CD4-positive, alpha-beta T cell treated with Interleukin-17A for 1 hour (primary cell): ENCODE data around the gene MKLN1.
"Not testable (repeated sequence)": the region's sequence is repeated elsewhere in the genome, so short reads cannot be mapped to it uniquely, and the experiment has no call there.

Source experiments
- DNase-seq: peaks from one replicate; pipeline ENCODE4 v3.0.0-alpha.2; 2020

The MKLN1 gene

DNA sequence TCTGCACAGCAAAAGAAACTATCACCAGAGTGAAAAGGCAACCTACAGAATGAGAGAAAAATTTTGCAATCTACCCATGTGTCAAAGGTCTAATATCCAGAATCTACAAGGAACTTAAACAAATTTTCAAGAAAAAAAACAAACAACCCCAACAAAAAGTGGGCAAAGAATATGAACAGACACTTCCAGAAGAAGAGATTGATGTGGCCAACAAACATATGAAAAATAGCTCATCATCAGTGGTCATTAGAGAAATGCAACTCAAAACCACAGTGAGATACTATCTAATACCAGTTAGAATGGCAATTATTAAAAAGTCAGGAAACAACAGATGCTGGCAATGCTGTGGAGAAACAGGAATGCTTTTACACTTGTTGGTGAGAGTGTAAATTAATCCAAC is 7.1 kb upstream of the MKLN1 start:
- no peak for DNase-seq

DNA sequence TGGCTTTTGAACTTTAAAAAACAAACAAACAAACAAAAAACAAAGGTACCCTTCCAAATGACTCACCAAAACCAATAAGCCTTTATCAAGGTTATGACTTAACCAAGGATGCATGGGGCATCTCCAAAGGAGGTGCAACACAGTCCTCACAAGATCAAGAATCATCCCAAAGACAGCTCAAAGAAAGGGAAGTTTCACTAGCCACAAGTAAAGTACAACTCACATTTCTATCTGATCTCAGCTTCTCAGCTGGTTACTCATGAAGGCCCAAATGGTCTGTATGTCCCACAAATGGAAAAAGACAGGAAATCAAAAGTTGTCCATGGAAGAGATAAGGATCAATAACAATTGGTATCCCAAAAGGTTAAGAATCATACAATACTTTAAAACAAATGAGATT is 6.0 kb upstream of the MKLN1 start:
- no peak for DNase-seq

DNA sequence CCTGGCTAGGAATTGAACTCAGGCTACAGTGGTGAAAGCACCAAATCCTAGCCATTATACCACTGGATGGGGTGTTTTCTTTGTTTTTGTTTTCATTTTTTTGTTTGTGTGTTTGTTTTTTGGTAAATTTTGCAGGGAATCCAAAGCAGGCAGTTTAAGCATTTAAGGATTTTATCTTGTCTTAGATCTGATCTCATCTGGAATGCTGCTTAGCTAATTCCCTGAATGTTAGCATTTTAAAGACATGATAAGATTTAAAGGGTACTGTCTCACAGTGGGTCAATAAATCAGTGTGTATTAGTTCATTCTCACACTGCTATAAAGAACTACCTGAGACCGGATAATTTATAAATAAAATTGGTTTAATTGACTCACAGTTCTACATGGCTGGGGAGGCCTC is 5.6 kb upstream of the MKLN1 start:
- no peak for DNase-seq

DNA sequence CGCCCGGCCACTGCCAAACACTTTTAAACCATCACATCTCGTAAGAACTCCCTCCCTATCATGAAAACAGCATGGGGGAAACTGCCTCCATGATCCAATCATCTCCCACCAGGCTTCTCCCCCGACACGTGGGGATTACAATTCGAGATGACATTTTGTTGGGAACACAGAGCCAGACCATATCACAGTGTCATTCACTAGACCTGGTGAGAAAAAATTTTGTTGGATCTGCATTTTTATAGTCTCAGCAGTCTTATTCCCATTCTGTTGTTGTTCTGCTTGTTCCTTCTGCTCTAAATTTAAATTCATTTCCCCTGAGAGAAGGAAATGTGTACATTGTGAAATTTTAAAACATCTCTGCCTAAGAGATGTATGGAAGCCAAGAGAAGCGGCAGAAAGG is 4.8 kb upstream of the MKLN1 start:
- no peak for DNase-seq

DNA sequence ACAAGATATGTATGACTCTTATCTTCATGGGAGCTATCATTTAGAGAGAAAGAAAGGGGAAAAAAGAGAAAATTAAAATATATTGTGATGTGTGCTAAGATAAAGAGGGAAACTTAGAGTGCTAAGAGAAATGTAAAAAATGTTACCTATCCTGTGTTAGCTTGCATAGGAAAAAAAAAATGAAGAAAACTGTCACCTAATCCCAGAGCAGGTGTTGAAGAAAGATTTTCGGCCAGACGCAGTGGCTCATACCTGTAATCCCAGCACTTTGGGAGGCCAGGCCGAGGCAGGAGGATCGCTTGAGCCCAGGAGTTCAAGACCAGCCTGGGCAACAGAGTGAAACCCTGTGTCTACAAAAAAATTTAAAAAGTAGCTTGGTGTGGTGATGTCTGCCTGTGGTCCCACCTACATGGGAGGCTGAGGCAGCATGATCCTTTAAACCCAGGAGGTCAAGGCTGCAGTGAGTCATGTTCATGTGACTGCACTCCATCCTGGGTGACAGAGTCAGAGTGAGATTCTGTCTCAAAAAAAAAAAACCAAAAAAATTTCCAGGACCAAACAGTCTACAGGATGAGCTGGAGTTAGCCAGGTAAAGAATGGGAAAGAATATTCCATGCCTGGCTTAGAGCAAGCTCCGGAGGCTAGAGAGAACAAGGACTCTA is 2.4 kb upstream of the MKLN1 start:
- DNase-seq: no peak

DNA sequence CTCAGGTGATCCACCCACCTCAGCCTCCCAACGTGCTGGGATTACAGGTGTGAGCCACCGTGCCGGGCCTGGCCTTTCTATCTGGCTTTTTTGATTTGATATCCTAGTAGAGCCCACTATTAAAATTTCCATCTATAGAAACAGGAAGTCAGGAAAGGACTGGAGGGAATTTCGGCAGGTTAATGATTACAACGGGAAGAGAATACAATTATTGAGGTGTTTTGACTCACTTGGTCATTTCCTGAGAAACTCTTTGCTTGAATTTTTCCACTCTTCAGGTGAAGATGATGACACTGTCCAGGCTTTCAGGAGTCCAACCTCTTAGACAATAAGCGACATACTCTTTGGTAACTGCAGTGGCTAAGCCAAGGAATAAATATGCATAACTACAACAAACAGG is 1.1 kb upstream of the MKLN1 start:
- no peak for DNase-seq

DNA sequence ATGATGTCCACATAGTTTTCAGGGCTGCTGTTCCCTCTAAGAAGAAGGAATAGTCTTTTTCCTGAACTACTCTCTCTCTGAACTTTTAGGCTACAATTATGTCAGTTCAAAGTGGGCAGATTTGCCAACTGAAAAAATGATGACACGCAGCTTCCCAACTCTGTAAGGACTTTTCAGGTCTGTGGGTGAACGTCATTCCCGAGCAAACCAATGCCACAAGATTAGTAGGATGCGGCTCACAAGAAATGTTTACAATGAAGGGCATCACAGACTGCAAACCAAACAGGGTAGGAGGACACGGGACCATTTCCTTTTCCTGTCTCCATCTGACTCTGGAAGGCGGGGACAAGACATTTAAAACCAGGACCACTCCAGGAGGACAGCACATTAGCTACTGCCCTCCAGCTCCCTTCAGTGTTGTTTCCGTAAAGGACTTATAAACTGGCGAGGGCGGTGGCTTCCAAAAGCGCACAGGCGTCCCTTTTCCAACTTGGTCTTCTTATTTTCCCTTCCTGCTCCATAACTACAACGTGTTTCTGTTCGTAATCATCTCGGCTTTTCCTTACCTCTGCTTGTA is 539 bp upstream of the MKLN1 start:
- peak; percentile 42 for DNase-seq

DNA sequence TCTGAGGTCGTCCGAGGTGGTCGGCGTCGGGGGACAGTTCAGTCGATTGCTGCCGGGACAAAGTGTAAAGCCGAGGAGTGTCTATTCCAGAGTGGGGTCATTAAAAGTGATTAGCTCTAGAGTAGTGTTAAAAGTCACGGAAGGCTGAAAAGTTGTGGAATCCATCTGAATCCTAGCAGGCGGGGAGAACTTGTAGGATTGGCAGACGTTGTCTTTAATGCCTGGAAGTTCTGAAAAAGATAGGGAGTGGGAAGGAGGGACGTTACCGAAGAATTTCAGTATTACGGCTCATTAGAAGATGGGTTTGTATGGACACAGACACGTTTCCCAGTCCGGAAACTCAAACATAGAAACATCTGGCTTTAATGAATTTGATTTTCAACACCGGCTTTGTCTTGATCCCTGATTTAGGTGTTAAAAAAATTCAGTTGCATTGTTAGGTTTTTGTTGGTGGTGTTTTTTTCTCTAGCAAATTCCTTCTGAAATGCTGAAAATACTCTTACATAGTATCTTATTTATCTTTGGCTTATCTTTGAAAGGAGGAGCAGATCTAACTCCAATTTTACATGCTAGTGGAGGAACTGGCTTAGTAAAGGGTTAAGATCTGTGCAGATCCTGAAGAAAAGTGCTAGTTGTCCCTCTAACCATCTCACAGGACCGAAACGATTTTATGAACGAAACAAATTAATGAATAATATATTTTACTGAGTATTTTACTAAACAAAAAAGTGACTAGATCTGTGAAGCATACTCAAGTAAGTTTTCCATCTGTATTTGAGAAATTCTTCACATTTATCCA is 900 bp downstream of the MKLN1 start:
- DNase-seq: peak; percentile 13

DNA sequence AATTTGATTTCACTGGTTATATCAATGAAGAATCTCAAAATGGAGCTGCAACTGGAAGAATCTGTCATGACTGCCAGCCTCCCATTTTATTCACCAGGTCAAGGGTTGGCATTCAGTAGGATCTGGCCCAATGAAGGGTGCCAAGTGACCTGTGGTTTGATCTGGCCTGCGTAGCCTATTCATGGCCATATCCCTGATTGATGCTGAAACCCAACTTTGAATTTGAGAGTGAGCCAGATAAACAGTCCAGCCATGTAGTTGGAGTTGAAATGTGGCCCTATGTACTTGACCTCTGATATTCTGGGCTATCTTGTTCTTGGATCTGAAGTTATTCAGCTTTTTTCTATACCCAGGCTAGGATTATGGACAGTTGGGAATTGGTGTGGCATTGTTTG is 1.5 kb downstream of the MKLN1 start:
- no peak for DNase-seq

DNA sequence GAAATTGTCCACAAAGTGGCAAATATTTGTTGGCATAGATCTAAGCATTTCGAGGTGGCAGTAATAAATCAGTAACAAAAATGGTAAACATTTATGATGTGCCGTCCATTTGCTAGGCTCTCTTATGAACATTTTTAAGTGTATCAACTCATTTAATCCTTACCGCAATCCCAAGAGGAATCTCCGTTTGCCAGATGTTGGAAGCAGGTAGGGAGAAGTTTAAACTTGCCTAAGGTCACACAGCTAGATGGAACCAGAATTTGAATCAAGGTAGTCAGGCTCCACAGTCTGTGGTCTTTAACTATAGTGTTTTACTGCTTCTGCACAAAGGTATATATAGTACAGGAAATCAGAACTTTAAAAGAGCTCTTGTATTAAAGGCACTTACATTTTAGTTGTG is 2.6 kb downstream of the MKLN1 start:
- no peak for DNase-seq

DNA sequence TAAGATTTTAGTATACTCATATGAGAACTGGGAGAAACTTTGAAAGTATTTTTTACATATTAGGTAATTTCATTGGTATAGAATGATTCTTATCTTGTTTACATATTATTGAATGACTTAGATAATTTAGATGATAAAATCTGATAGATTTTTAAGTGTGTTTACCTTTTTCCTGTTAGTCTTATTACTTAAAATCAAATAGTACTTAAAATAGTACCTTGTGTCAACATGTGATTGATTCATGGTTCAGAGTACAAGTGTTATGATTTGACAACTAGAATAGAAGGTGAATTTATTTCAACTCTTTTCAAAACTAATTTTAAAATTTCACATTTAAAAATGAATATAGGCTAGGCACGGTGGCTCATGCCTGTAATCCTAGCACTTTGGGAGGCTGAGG is 4.1 kb downstream of the MKLN1 start:
- DNase-seq: no peak

DNA sequence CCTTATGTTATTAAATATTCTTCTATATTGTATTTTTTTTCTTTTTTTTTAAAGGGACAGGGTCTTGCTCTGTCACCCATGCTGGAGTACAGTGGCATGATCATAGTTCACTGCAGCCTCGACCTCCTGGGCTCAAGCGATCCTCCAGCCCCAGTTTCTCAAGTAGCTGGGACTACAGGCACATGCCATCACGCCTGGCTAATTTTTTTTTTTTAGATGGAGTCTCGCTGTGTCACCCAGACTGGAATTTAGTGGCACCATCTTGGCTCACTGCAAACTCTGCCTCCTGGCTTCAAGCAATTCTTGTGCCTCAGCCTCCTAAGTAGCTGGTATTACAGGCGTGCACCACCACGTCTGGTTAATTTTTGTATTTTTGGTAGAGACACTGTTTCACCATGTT is 5.1 kb downstream of the MKLN1 start:
- DNase-seq: not testable (repeated sequence)

DNA sequence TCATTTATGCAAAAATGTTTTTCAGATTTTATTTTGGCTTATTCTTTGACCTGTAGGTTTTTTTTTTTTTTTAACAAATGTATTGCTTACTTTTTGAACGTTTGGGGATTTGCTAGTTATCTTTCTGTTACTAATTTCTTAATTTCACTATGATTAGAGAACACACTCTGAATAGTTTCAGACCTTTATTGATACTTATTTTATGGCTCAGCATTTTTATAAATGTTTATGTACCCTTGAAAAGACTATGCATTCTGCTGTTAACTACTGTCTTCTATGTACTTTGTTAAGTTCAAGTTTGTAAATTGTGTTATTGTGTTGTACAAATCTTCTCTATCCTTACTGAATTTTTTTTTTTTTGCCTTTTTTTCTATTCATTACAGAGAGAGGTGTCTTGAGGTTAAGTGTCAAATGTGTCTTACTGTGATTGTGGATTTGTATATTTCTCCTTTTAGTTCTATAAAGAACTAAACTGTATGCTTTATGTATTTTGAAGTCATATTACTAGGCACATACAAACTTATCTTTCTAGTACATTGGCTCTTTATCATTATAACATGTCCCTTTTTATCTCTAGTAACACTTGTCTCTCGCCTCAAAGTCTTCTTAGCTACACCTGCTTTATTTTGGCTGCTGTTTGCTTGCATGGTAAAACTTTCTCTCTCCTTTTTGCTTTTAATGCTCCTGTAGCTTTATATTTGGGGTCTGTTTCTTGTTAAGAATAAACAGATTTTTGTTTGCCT is 8.1 kb downstream of the MKLN1 start:
- DNase-seq: no peak

DNA sequence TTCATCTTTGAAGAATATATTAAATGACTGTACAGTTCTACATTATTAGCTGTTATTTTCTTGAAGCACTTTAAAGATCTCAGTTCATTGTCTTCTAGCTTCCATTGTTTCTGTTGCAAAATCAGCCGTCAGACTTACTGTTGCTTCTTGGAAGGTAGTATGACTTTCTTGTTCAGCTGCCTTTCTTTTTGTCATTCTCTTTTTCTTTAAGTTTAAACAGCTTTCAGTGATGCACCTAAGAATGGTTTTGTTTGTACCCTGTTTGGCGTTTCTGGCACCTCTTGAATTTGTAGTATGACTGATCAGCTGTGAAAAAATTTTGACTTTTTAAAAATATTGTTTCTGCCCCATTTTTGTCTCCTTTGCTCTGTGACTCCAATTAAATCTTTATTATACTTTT is 9.3 kb downstream of the MKLN1 start:
- DNase-seq: no peak

DNA sequence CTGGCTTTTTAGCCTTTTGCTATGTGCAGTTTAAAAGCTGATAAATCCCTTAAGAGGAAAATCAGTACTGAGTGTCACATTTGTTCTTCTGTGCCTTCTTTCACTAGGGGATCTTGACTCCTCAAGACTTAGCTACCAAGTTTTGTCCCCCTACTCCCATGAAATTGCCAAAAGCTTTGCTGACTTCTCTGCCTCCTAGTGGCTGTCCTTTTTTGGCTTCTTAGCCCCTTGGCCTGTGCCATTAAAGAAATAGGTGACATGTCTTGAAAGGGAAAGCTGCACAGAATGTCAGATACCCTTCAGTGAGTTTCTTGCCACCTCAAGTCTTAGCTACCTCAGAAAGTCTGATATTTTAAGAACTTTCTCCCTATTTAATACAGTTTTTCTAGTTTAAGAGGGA is 10.5 kb downstream of the MKLN1 start:
- no peak for DNase-seq

DNA sequence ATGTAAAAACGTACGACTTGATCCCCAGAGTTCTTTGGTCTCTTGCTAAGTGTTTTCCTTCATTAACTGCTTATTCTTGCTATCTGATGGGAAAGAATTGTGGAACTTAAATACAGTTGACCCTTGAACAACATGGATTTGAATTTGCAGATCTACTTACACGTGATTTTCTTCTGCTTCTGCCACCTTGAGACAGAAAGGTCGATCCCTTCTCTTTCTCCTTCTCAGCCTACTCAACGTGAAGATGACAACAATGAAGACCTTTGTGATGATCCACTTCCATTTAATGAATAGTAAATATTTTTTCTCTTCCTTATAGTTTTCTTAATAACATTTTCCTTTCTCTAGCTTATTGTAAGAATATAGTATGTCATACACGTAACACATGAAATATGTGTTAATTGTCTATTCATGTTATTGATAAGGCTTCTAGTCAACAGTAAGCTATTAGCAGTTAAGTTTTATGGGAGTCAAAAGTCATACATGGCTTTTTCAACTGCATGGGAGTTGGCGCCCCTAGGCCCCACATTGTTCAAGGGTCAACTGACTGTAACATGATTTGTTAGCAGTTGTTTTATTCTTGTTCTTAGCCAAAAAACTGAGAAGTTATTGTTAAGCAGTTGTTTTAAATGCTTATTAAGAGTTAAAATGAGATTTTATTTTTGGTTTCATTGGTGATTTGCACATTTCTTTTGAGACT is 11.2 kb downstream of the MKLN1 start:
- no peak for DNase-seq

DNA sequence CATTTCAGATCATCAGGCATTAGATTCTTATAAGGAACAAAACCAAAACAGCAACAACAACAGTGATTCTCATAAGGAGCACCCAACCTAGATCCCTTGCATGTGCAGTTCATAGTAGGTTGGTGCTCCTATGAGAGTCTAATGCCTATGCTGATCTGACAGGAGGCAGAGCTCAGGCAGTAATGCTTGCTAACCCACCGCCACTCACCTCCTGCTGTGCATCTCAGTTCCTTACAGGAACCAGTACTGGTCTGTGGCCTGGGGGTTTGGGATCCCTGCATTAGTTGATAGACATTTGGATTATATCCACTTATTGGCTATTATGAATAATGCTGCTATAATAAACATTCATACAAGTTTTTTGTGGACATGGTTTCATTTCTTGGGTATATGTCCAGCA is 14.0 kb downstream of the MKLN1 start:
- DNase-seq: no peak

DNA sequence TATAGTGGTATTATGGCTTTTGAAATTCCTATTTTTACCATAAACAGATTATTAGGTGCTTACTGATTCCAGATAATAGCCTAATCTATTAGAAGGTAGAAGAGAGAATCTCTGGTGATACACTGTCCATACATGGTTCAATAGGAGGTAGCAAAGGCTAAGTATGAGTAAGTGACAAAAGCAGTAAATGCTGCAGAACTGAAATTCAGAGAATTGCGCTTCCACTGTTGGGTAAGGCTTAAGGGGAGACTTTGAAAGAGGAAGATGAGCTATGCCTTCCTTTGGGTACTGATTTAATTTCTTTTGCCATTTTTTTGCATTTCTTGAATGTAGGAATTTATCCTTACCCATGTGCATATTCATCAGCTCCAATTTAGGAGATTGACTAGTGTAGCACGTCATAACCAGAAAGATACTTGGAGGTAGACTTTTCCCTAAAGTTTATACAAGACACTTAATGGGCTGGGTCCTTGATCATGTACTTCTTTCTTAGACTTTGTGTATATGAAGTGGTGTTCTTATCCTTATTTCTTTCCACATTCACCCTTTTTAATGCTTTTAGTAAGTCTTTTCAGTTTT is 15.3 kb downstream of the MKLN1 start:
- DNase-seq: no peak

DNA sequence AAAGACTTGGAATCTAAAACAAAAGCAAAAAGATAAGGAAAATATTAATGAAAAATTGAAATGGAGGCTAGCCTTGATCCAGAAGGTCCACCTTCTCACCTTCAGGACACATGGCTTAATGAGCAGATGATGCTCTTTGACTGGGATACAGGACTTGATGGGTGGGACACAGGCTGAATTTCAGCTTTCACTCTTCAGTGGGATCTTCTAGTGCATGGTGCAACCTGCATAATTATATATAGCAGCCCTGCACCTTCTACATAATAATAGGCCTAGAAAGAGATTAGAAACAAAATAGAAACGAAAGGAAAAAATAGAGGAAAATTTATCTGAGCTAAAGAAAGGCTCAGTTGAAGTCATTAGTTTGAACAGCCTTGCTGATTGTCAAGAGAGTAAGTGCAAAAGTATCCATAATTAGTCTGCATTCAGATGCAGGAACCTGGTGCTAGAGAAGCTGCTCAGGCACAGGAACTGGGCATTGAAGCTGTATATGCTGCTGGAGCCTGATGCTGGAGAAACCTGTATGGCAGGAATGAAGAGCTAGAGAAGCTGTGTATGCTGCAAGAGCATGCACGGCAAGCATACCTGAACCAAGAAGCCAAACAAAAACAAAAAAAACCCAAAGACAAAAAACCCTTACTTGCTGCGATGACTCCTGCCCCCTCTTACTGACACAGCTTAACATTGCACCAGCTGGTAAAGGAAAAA is 19.4 kb downstream of the MKLN1 start:
- DNase-seq: no peak

DNA sequence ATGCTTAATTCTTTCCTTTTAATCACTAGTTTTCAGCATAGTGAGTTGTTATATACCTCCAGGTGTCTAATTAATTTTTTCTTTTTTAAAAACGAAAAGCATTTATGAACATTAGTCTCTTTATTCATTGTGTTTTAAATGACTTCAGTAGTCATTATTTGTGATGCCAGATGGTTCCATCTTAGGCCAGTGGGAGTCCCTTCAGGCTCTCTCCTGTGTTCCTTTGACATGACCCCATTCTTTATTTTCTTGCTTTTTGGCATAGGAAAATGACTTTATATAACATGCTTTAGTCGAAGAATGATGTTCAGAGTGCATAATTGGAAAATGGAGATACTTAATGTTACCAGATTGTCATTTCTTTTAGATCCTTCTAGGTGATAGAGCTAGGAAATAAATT is 24.4 kb downstream of the MKLN1 start:
- no peak for DNase-seq

DNA sequence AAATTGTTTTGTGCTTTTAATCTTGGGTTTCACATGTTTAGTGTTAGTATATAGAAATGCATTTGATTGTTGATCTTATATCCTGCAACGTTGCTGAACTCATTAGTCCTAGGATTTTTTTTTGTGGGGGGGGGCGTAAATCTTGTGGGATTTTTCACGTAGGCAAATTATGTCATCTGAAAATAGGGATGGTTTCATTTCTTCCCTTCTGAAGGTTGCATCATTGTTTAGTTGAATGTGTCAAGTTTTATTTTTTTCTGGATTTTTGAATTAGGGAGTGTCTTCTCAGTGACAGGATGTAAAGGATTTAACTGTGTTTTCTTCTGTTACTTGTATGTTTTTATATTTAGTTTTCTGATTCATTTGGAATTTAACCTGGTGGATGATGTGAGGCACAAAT is 26.7 kb downstream of the MKLN1 start:
- no peak for DNase-seq
